Duodenal mucosa (tissue), 2 donors: ENCODE data around the gene MTOR.

ENCODE experiments used
- H3K27ac ChIP-seq: one replicate; pipeline ENCODE4 v1.7.0; 2013; ENCODE audit warnings: low read depth, low read length
- H3K27me3 ChIP-seq, 2 donors: one replicate each; pipeline ENCODE4 v1.7.0; 2013; ENCODE audit warnings: low read length in 2 of 2, control low read depth in 1 of 2; ENCODE audit not compliant: insufficient read depth in 2 of 2, control insufficient read depth in 1 of 2
- H3K36me3 ChIP-seq, 2 donors: one replicate each; pipeline ENCODE4 v1.7.0; 2013; ENCODE audit warnings: low read length in 2 of 2, control low read depth in 1 of 2; ENCODE audit not compliant: insufficient read depth in 2 of 2, control insufficient read depth in 1 of 2
- H3K4me1 ChIP-seq, 2 donors: one replicate each; pipeline ENCODE4 v1.7.0; 2013; ENCODE audit warnings: low read length in 2 of 2, control low read depth in 1 of 2; ENCODE audit not compliant: insufficient read depth in 2 of 2, control insufficient read depth in 1 of 2
- H3K4me3 ChIP-seq, 2 donors: one replicate each; pipeline ENCODE4 v1.7.0; 2013; ENCODE audit warnings: low read length in 2 of 2, low read depth in 1 of 2
- H3K9ac ChIP-seq, 2 donors: one replicate each; pipeline ENCODE4 v1.7.0; 2013; ENCODE audit warnings: low read length in 2 of 2, low read depth in 1 of 2
- H3K9me3 ChIP-seq, 2 donors: one replicate each; pipeline ENCODE4 v1.7.0; 2013; ENCODE audit warnings: low read length in 2 of 2, control low read depth in 1 of 2; ENCODE audit not compliant: control insufficient read depth in 1 of 2

The MTOR gene

DNA sequence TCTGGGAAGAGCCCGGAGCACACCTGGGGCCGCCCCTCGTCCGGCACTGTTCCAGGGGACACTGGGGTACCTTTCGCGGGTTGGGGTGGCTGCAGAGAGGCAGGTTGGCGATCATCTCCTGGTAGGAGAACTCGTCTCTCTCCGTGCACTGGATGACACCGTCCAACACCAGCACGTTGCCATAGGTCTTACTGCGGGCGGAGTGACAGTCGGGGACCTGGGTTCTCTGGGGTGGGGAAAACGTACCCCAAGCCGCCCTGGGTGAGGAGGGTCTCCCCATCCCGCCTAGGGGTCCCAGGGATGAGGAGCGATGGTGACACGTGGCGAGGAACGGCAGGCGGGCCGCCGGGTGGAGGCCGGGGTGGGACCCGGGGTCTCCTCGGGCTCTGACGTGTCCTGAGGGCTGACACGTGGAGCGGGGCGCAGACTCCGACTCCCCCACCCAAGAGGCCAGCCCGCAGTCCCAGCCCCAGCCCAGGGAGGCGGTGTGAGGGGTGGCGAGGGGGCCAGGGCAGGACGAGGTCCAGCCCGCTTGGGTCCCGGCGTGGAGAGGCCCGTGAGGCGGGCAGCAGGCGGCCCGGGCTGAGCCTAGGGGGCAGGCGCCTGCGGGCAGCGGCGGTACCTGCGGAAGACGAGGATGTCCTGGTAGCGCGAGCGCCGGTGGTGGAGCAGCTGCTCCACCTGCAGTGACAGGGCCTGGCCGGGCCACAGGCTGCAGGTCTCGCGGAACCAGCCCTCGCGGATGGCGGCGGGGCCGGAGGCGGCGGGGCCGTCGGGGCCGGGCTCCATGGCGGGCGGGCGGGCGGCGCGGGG lies 203.0 kb downstream of the MTOR start:
- H3K4me3 ChIP-seq, result peak overlapping the region; percentile 71 to 83

DNA sequence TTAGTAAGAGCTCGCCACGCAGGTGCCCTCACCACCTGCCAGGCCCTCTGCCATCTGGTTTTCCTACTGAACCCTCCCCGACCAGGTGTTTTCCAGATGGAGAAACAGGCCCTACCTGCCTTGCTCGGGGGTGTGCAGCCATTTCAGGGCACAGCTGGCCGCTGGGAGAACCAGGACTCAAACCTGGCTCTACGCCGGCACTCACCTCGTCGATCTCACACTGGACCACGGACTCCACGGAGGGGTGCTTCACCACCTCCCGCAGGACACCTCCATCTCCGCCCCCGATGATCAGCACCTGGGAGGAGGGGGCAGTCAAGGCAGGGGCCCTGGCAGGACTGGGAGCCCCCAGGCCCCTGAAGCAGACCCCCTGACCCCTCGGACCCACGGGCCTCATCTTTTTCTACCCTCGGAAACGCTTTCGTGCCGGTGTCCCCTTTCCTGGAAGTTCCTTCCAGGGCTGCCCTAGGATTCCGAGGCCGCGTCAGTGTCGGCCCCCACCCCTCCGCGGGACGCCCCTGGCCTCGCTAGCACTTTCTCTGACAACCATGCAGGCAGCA lies 203.7 kb downstream of the MTOR start:
- H3K36me3 ChIP-seq, result peaks cover 0 to 22% of the 10 kb centered on the region in 2 donors
- peak overlapping the region; percentile 71 to 83 for H3K4me3 ChIP-seq
- H3K9ac ChIP-seq, result peak overlapping the region; percentile 56 to 77
- H3K27ac ChIP-seq, result no peak overlapping the region
- peaks cover 14 to 25% of the 10 kb centered on the region in 2 donors for H3K4me1 ChIP-seq
- H3K9me3 ChIP-seq, result no peaks in the 10 kb centered on the region
- H3K27me3 ChIP-seq, result no peaks in the 10 kb centered on the region

More for the DNA sequence above, 203.0 kb downstream of the MTOR start:
- peaks cover 0 to 25% of the 10 kb centered on the region in 2 donors for H3K36me3 ChIP-seq
- no peak overlapping the region for H3K27ac ChIP-seq
- H3K4me1 ChIP-seq, result peaks cover 14 to 25% of the 10 kb centered on the region in 2 donors
- no peaks in the 10 kb centered on the region for H3K9me3 ChIP-seq
- H3K27me3 ChIP-seq, result no peaks in the 10 kb centered on the region
- H3K9ac ChIP-seq, result peak overlapping the region; percentile 56 to 77

DNA sequence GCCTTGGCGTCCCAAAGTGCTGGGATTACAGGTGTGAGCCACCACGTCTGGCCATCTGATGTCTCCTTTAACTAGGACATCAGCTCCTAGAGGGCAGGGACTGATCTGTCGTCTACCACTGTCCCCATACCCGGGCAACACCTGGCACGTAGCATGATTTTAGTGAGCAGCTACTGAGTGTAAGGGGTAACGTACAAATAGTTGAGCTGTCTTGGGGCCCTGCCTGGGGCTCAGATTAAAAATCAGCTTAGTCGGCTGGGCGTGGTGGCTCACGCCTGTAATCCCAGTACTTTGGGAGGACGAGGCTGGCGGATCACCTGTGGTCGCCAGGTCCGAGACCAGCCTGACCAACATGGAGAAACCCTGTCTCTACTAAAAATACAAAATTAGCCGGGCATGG lies 204.3 kb downstream of the MTOR start:
- Histone ChIP-seq H3K9me3 (no peaks in the 10 kb centered on the region), H3K36me3 (peaks cover 0 to 22% of the 10 kb centered on the region in 2 donors), H3K27me3 (no peaks in the 10 kb centered on the region), H3K27ac (no peak overlapping the region), H3K9ac (no peak overlapping the region), H3K4me3 (no peak overlapping the region), H3K4me1 (peaks cover 15 to 27% of the 10 kb centered on the region in 2 donors)

DNA sequence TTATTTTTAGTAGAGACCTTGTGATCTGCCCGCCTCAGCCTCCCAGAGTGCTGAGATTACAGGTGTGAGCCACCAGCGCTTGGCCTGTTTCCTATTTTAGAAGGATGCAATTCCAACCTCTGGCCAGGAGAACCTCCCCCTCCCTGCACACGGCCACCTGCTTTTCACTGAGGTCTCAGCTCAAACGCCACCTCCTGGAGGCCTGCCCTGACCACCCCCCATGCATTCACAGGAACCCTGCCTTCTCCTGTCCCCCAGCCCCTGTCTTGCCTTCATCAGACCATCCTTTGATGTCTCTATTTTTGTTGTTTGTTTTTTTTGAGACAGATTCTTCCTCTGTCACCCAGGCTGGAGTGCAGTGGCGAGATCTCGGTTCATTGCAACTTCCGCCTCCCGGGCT lies 204.9 kb downstream of the MTOR start:
- Histone ChIP-seq H3K27me3 (no peaks in the 10 kb centered on the region), H3K36me3 (peaks cover 0 to 22% of the 10 kb centered on the region in 2 donors), H3K9me3 (no peaks in the 10 kb centered on the region), H3K9ac (no peak overlapping the region), H3K4me3 (no peak overlapping the region), H3K27ac (no peak overlapping the region), H3K4me1 (peaks cover 18 to 32% of the 10 kb centered on the region in 2 donors)
